Measurements from ENCODE around the gene FLOT1.

FLOT1 gene

DNA sequence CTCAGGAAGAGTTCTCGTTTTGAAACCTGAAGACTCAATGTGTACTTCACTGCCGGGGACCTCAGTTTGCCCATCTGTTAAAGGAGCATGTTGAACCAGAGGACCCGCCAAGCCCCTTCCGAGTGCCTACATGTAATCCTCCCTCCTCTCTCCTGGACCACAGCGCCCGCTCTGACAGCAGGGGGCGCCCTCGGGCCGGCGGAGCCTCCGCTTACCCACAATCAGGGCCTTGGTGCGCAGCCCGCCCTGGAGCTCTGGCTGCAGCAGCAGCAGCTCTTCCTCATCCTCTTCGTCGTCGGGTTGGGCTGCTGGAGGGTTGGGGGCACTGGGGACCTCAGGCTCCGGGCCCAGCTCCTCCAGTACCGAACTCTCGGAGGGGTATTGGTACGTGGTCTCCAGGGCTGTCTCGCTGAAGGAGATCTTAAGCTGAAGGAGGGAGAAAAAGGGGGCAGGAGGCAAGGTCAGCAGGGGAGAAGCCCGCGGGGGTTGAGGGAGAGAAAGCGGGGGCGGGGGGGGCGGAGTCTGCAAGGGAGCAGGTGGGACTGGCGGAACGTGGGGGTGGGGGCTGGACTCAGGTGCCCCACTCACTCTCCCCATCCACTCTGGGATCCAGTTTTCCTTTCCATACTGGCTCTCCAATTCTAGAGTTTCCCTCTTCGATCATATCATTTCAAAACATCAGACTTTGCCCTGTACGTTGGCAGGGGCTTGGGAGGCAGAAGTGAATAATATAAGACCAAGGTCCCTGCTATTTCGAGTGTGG is 63.3 kb downstream of the FLOT1 start:
- DNase-seq = peak; percentile 89

Data from effector CD8-positive, alpha-beta T cell (primary cell).